ENCODE measurements around the gene MOG. TPM values are rescaled to one million over a fixed set of nuclear protein-coding genes. Genes with fewer than 3 reads are reported as not detected.

The MOG gene
- total and polyA plus RNA-seq, 4 donors, result not detected

DNA sequence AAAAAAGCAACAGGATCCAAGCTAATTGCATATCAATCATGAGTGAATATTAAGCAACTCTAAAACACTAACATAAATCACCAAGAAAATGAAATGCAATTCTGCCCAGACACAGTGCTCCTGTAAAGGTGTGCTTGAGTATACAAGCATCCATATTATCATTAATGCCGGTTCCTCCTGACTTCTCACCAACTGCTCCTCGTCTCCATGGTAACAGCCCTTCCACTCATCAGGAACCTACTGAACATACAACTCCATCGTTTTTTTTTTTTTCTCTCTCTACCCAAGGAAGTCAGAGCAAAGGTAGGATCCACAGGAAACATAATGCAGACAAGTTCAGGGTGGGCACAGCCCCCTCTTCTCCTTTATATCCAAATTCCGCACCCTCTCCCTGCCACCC, 36.3 kb upstream of the MOG start:
- Histone ChIP-seq H3K36me3 (ENCODE audit: control insufficient read depth in 4 of 4, insufficient read depth in 4 of 4, low read length in 4 of 4) (peaks cover 8 to 26% (median 15%) of the 10 kb centered on the region in 4 donors), H3K4me3 (no peak overlapping the region), H3K27me3 (ENCODE audit: control insufficient read depth in 3 of 3, insufficient read depth in 3 of 3, low read length in 2 of 3) (no peaks in the 10 kb centered on the region), H3K9ac (ENCODE audit: insufficient read depth in 1 of 2, low read length in 2 of 2) (no peak overlapping the region), H3K9me3 (ENCODE audit: control insufficient read depth in 4 of 4, insufficient read depth in 3 of 4, low read length in 3 of 4) (no peaks in the 10 kb centered on the region), H3K27ac (ENCODE audit: low read depth in 1 of 2, low read length in 1 of 2) (no peak overlapping the region), H3K4me1 (ENCODE audit: control insufficient read depth in 5 of 5, insufficient read depth in 5 of 5, low read length in 5 of 5) (peaks cover 0 to 2% (median 0%) of the 10 kb centered on the region in 5 donors)
- ATAC-seq (ENCODE audit: insufficient read depth, low FRiP score), result no peak
- no peak for DNase-seq
- WGBS, 2 donors, result 76 to 87% methylated on average over 4 of the region's 4 CpGs
- TF ChIP-seq, protein P1, sequence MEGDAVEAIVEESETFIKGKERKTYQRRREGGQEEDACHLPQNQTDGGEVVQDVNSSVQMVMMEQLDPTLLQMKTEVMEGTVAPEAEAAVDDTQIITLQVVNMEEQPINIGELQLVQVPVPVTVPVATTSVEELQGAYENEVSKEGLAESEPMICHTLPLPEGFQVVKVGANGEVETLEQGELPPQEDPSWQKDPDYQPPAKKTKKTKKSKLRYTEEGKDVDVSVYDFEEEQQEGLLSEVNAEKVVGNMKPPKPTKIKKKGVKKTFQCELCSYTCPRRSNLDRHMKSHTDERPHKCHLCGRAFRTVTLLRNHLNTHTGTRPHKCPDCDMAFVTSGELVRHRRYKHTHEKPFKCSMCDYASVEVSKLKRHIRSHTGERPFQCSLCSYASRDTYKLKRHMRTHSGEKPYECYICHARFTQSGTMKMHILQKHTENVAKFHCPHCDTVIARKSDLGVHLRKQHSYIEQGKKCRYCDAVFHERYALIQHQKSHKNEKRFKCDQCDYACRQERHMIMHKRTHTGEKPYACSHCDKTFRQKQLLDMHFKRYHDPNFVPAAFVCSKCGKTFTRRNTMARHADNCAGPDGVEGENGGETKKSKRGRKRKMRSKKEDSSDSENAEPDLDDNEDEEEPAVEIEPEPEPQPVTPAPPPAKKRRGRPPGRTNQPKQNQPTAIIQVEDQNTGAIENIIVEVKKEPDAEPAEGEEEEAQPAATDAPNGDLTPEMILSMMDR (IDR thresholded peaks at IDR 0.05; ENCODE audit: control extremely low read depth, extremely low read depth), result no peak

DNA sequence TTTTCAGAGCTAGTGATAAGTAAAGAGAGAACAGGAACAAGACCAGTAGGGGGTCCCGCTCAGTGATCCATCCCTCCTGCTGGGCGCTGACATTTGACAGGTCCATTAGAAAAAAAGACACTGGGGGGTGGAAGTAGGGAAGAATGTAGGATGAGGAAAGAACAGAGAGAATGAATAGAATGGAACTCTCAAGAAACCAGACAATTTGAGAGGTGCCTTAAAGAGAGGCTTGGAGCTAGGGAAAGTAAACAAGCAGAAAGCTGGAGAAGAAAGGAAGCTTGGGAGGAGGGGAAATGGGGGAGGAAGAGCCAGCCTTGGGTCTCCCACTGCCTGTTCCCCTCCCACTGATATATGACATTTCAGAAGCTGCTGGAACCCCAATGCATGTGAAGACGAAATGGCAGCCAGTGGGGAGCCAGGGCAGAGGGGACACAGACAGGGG, 32.4 kb upstream of the MOG start:
- DNase-seq (no peak), ATAC-seq (ENCODE audit: insufficient read depth, low FRiP score) (no peak)

GRCh38 chr6:29625337-29625930, 31.5 kb upstream of the MOG start:
- TF ChIP-seq, protein P1 (IDR thresholded peaks at IDR 0.05; ENCODE audit: control extremely low read depth, extremely low read depth), result no peak
- H3K4me1 ChIP-seq (ENCODE audit: control insufficient read depth in 5 of 5, insufficient read depth in 5 of 5, low read length in 5 of 5), result peaks cover 0 to 11% (median 6%) of the 10 kb centered on the region in 5 donors
- no peaks in the 10 kb centered on the region for H3K9me3 ChIP-seq (ENCODE audit: control insufficient read depth in 4 of 4, insufficient read depth in 3 of 4, low read length in 3 of 4)
- no peak overlapping the region for H3K27ac ChIP-seq (ENCODE audit: low read depth in 1 of 2, low read length in 1 of 2)
- no peaks in the 10 kb centered on the region for H3K27me3 ChIP-seq (ENCODE audit: control insufficient read depth in 3 of 3, insufficient read depth in 3 of 3, low read length in 2 of 3)
- ATAC-seq (ENCODE audit: insufficient read depth, low FRiP score), result no peak
- DNase-seq, result no peak
- 52 to 65% methylated on average over 7 of the region's 7 CpGs for WGBS, 2 donors
- H3K9ac ChIP-seq (ENCODE audit: insufficient read depth in 1 of 2, low read length in 2 of 2), result no peak overlapping the region
- no peak overlapping the region for H3K4me3 ChIP-seq
- peaks cover 6 to 15% (median 9%) of the 10 kb centered on the region in 4 donors for H3K36me3 ChIP-seq (ENCODE audit: control insufficient read depth in 4 of 4, insufficient read depth in 4 of 4, low read length in 4 of 4)

More for the DNA sequence above, 32.4 kb upstream of the MOG start:
- WGBS, 2 donors, result 61 to 80% methylated on average over 3 of the region's 3 CpGs
- H3K9ac ChIP-seq (ENCODE audit: insufficient read depth in 1 of 2, low read length in 2 of 2), result no peak overlapping the region
- no peak overlapping the region for H3K27ac ChIP-seq (ENCODE audit: low read depth in 1 of 2, low read length in 1 of 2)
- H3K36me3 ChIP-seq (ENCODE audit: control insufficient read depth in 4 of 4, insufficient read depth in 4 of 4, low read length in 4 of 4), result peaks cover 8 to 15% (median 11%) of the 10 kb centered on the region in 4 donors
- H3K4me3 ChIP-seq, result no peak overlapping the region
- H3K27me3 ChIP-seq (ENCODE audit: control insufficient read depth in 3 of 3, insufficient read depth in 3 of 3, low read length in 2 of 3), result no peaks in the 10 kb centered on the region
- TF ChIP-seq, protein P1 (IDR thresholded peaks at IDR 0.05; ENCODE audit: control extremely low read depth, extremely low read depth), result no peak
- H3K9me3 ChIP-seq (ENCODE audit: control insufficient read depth in 4 of 4, insufficient read depth in 3 of 4, low read length in 3 of 4), result no peaks in the 10 kb centered on the region
- peaks cover 0 to 11% (median 6%) of the 10 kb centered on the region in 5 donors for H3K4me1 ChIP-seq (ENCODE audit: control insufficient read depth in 5 of 5, insufficient read depth in 5 of 5, low read length in 5 of 5)

Measured in lung (tissue), 12 donors.